IPS-15b (cell line): ENCODE data around the gene MYOF.
"Not testable (repeated sequence)": the region's sequence is repeated elsewhere in the genome, so short reads cannot be mapped to it uniquely, and the experiment has no call there.

ENCODE experiments used
- H3K27me3 ChIP-seq: one replicate; pipeline ENCODE4 v1.6.1; 2013; ENCODE audit warnings: low read length; ENCODE audit not compliant: control insufficient read depth, insufficient read depth
- H3K36me3 ChIP-seq: one replicate; pipeline ENCODE4 v1.6.1; 2013; ENCODE audit warnings: low read length; ENCODE audit not compliant: control insufficient read depth, insufficient read depth
- H3K4me1 ChIP-seq: one replicate; pipeline ENCODE4 v1.6.1; 2013; ENCODE audit warnings: mild to moderate bottlenecking, low read length; ENCODE audit not compliant: control insufficient read depth, insufficient read depth
- H3K4me3 ChIP-seq: one replicate; pipeline ENCODE4 v1.5.1; 2013; ENCODE audit warnings: low read depth, low read length
- H3K9ac ChIP-seq: one replicate; pipeline ENCODE4 v1.6.1; 2013; ENCODE audit warnings: low read depth, mild to moderate bottlenecking, low read length
- H3K9me3 ChIP-seq: one replicate; pipeline ENCODE4 v1.6.1; 2013; ENCODE audit warnings: mild to moderate bottlenecking, low read length; ENCODE audit not compliant: control insufficient read depth, insufficient read depth

The MYOF gene

GRCh38 chr10:93451244-93451947 is 30.7 kb downstream of the MYOF start:
- Histone ChIP-seq H3K36me3 (no peaks in the 10 kb centered on the region), H3K27me3 (no peaks in the 10 kb centered on the region), H3K9ac (no peak overlapping the region), H3K9me3 (no peaks in the 10 kb centered on the region), H3K4me1 (peaks cover 4% of the 10 kb centered on the region), H3K4me3 (no peak overlapping the region)

GRCh38 chr10:93447970-93448369 is 34.2 kb downstream of the MYOF start:
- Histone ChIP-seq H3K9ac (no peak overlapping the region), H3K4me1 (peaks cover 13% of the 10 kb centered on the region), H3K4me3 (no peak overlapping the region), H3K27me3 (no peaks in the 10 kb centered on the region), H3K9me3 (no peaks in the 10 kb centered on the region), H3K36me3 (no peaks in the 10 kb centered on the region)

- Histone ChIP-seq H3K27me3 (no peaks in the 10 kb centered on the region), H3K9ac (no peak overlapping the region), H3K4me1 (peaks cover 13% of the 10 kb centered on the region), H3K36me3 (no peaks in the 10 kb centered on the region), H3K4me3 (no peak overlapping the region), H3K9me3 (no peaks in the 10 kb centered on the region)
These were observed 35.1 kb downstream of the MYOF start for GRCh38 chr10:93447019-93447418.

- H3K9me3 ChIP-seq: no peaks in the 10 kb centered on the region
- no peak overlapping the region for H3K4me3 ChIP-seq
- peaks cover 13% of the 10 kb centered on the region for H3K4me1 ChIP-seq
- no peak overlapping the region for H3K9ac ChIP-seq
- no peaks in the 10 kb centered on the region for H3K36me3 ChIP-seq
- no peaks in the 10 kb centered on the region for H3K27me3 ChIP-seq
These were observed 36.0 kb downstream of the MYOF start for GRCh38 chr10:93445978-93446720.

GRCh38 chr10:93445097-93445960 is 36.8 kb downstream of the MYOF start:
- Histone ChIP-seq H3K27me3 (no peaks in the 10 kb centered on the region), H3K9me3 (no peaks in the 10 kb centered on the region), H3K36me3 (no peaks in the 10 kb centered on the region), H3K4me1 (peaks cover 13% of the 10 kb centered on the region), H3K9ac (no peak overlapping the region), H3K4me3 (peak overlapping the region; percentile 32)

- Histone ChIP-seq H3K9ac (no peak overlapping the region), H3K27me3 (no peaks in the 10 kb centered on the region), H3K4me1 (peaks cover 19% of the 10 kb centered on the region), H3K9me3 (no peaks in the 10 kb centered on the region), H3K36me3 (no peaks in the 10 kb centered on the region), H3K4me3 (no peak overlapping the region)
These were observed 38.7 kb downstream of the MYOF start for GRCh38 chr10:93443481-93443880.

GRCh38 chr10:93442721-93443120 is 39.4 kb downstream of the MYOF start:
- H3K27me3 ChIP-seq, H3K36me3 ChIP-seq, H3K4me3 ChIP-seq, H3K9ac ChIP-seq, H3K9me3 ChIP-seq: not testable (repeated sequence)
- H3K4me1 ChIP-seq: peaks cover 24% of the 10 kb centered on the region

GRCh38 chr10:93440591-93441091 is 41.5 kb downstream of the MYOF start:
- Histone ChIP-seq H3K9ac (no peak overlapping the region), H3K4me1 (peaks cover 30% of the 10 kb centered on the region), H3K4me3 (no peak overlapping the region)

GRCh38 chr10:93438613-93439253 is 43.4 kb downstream of the MYOF start:
- Histone ChIP-seq H3K4me1 (peaks cover 26% of the 10 kb centered on the region), H3K4me3 (peak overlapping the region; percentile 52), H3K9me3 (no peaks in the 10 kb centered on the region), H3K9ac (no peak overlapping the region), H3K36me3 (no peaks in the 10 kb centered on the region), H3K27me3 (no peaks in the 10 kb centered on the region)

More at GRCh38 chr10:93440591-93441091, 41.5 kb downstream of the MYOF start:
- H3K27me3 ChIP-seq: no peaks in the 10 kb centered on the region
- H3K9me3 ChIP-seq: no peaks in the 10 kb centered on the region
- H3K36me3 ChIP-seq: no peaks in the 10 kb centered on the region

GRCh38 chr10:93437946-93438612 is 44.1 kb downstream of the MYOF start:
- Histone ChIP-seq H3K27me3 (no peaks in the 10 kb centered on the region), H3K9me3 (no peaks in the 10 kb centered on the region), H3K4me1 (peaks cover 26% of the 10 kb centered on the region), H3K36me3 (no peaks in the 10 kb centered on the region), H3K4me3 (peak overlapping the region; percentile 52), H3K9ac (peak overlapping the region; percentile 66)
